Chondrocyte (in vitro differentiated cells): Measurements from ENCODE around the gene PDLIM1. TPM values are rescaled to one million over a fixed set of nuclear protein-coding genes. Genes with fewer than 3 reads are reported as not detected.
"Not testable (repeated sequence)": the region's sequence is repeated elsewhere in the genome, so short reads cannot be mapped to it uniquely, and the experiment has no call there.

Experiments
- DNase-seq: peaks from one replicate; pipeline ENCODE4 v3.0.0; 2021; ENCODE audit warnings: mixed read lengths, low spot score
- H3K27ac Mint-ChIP-seq: one replicate; pipeline ENCODE4 v1.8.0; 2021; ENCODE audit warnings: mild to moderate bottlenecking, moderate library complexity, mixed read lengths; ENCODE audit not compliant: unreplicated experiment
- H3K27me3 Mint-ChIP-seq: 2 replicates; pipeline ENCODE4 v1.8.0; 2021; ENCODE audit warnings: low read depth, mixed read lengths
- H3K36me3 Mint-ChIP-seq: 2 replicates; pipeline ENCODE4 v1.8.0; 2021; ENCODE audit warnings: low read depth, mixed read lengths
- H3K4me1 Mint-ChIP-seq: 2 replicates; pipeline ENCODE4 v1.8.0; 2021; ENCODE audit warnings: low read depth, mild to moderate bottlenecking, mixed read lengths
- H3K4me3 Mint-ChIP-seq: one replicate; pipeline ENCODE4 v1.8.0; 2021; ENCODE audit warnings: mild to moderate bottlenecking, moderate library complexity, mixed read lengths; ENCODE audit not compliant: unreplicated experiment
- H3K9me3 Mint-ChIP-seq: 2 replicates; pipeline ENCODE4 v1.8.0; 2021; ENCODE audit warnings: low read depth, mixed read lengths
- total RNA-seq: library from RNA; stranded (reverse); gene quantifications from 3 replicates; pipeline ENCODE4 v1.2.1, GENCODE V29; 2021
- TF ChIP-seq, protein P1 (sequence below): fragments of 200-600 bp; sonication (generic); IDR thresholded peaks from 2 replicates; pipeline ENCODE4 v1.5.0; 2021; ENCODE audit warnings: antibody characterized with exemption, mild to moderate bottlenecking, moderate library complexity

PDLIM1 gene
- total RNA-seq, 1 donor from 2014 or later, result 110 TPM

DNA sequence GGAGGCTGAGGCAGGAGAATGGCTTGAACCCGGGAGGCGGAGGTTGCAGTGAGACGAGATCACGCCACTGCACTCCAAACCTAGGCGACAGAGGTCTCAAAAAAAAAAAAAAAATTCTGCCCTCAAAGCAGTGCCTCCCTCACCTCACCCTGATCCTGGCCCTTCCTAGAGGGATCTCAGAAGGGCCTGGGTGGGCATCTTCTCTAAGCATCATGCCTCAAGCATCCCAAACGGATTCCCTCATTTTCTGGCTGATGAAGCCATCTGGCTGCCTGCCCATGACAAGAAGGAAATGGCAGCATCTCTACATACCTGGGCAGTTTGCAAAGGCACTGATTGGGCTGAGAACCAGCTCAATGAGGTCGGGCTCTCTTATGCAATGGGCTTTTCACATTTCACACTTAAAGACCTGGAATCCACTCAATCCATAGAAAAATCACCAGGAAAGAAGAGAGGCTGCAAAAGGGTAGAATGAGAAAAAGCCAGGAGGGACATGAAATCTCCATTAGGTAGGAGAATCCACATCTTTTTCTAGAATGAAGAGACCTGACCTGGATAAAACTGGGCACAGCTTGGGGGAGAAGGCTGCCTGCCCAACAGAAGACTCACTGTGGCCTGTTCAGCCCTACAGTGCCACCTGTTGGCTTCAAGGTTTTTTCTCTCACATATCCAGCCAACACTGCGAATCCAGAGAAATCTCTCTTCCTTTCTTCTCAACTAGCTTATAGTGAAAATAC lies 48.1 kb downstream of the PDLIM1 start:
- TF ChIP-seq, protein P1, sequence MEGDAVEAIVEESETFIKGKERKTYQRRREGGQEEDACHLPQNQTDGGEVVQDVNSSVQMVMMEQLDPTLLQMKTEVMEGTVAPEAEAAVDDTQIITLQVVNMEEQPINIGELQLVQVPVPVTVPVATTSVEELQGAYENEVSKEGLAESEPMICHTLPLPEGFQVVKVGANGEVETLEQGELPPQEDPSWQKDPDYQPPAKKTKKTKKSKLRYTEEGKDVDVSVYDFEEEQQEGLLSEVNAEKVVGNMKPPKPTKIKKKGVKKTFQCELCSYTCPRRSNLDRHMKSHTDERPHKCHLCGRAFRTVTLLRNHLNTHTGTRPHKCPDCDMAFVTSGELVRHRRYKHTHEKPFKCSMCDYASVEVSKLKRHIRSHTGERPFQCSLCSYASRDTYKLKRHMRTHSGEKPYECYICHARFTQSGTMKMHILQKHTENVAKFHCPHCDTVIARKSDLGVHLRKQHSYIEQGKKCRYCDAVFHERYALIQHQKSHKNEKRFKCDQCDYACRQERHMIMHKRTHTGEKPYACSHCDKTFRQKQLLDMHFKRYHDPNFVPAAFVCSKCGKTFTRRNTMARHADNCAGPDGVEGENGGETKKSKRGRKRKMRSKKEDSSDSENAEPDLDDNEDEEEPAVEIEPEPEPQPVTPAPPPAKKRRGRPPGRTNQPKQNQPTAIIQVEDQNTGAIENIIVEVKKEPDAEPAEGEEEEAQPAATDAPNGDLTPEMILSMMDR, result peak; percentile 93

DNA sequence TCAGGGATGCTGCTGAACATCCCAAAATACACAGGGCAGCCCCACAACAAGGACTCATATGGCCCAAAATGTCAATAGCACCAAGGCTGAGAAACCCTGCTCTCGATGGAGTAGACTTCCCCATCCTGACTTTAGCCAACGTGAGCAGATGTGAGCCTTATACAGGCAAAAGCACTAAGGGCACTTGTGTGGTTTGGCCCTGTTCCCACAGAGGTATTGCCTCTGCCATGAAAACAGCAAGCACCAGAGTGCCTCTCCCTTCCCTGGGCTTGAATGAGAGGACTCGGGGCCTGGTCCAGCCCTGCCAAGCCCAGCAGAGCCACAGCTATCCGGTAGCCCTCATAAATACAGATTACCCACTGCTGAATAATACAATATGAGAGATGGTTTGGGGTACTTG lies 49.3 kb downstream of the PDLIM1 start:
- Mint-ChIP-seq H3K9me3 (no peaks in the 10 kb centered on the region), H3K36me3 (peaks cover 24% of the 10 kb centered on the region), H3K27me3 (no peaks in the 10 kb centered on the region), H3K4me3 (no peak overlapping the region), H3K4me1 (peaks cover 2% of the 10 kb centered on the region), H3K27ac (no peak overlapping the region)
- no peak for DNase-seq
- TF ChIP-seq, protein P1, result no peak

More for the DNA sequence above, 48.1 kb downstream of the PDLIM1 start:
- DNase-seq, result no peak
- Mint-ChIP-seq H3K9me3 (no peaks in the 10 kb centered on the region), H3K27me3 (no peaks in the 10 kb centered on the region), H3K4me3 (no peak overlapping the region), H3K36me3 (peaks cover 22% of the 10 kb centered on the region), H3K27ac (no peak overlapping the region), H3K4me1 (peaks cover 12% of the 10 kb centered on the region)

DNA sequence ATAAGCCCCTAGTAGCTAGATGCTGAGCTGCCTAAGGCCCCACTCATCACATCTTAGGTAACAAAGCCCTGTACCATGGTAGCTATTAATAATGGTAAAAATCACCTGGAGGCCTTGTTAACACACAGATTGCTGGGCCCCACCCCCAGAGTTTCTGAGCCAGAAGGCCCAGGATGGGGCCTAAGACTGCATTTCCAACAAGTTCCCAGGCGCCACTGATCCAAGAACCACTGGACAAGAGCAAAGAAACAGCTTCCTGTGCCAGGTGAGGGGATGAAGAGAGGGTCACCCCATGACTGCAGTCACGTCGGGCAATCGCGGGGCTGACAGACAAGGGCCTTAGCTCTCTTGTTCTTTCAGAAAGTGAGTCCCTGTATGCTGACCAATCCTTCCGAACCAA lies 50.0 kb downstream of the PDLIM1 start:
- Mint-ChIP-seq H3K9me3 (no peaks in the 10 kb centered on the region), H3K27me3 (no peaks in the 10 kb centered on the region), H3K36me3 (peaks cover 21% of the 10 kb centered on the region), H3K27ac (no peak overlapping the region), H3K4me3 (no peak overlapping the region), H3K4me1 (peaks cover 9% of the 10 kb centered on the region)
- TF ChIP-seq, protein P1, result no peak
- no peak for DNase-seq

DNA sequence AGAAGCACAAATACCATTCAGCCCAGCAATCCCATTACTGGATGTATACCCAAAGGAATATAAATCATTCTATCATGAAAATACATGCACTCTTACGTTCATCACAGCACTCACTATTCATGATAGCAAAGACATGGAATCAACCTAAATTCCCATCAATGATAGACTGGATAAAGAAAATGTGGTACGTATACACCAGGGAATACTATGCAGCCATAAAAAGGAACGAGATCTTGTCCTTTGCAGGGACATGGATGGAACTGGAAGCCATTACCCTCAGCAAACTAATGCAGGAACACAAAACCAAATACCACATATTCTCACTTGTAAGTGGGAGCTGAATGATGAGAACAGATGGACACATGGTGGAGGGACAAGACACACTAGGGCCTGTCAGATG lies 50.7 kb downstream of the PDLIM1 start:
- H3K9me3 Mint-ChIP-seq, H3K27me3 Mint-ChIP-seq, H3K4me3 Mint-ChIP-seq, DNase-seq, H3K27ac Mint-ChIP-seq: not testable (repeated sequence)
- Mint-ChIP-seq H3K4me1 (peaks cover 17% of the 10 kb centered on the region), H3K36me3 (peaks cover 20% of the 10 kb centered on the region)

DNA sequence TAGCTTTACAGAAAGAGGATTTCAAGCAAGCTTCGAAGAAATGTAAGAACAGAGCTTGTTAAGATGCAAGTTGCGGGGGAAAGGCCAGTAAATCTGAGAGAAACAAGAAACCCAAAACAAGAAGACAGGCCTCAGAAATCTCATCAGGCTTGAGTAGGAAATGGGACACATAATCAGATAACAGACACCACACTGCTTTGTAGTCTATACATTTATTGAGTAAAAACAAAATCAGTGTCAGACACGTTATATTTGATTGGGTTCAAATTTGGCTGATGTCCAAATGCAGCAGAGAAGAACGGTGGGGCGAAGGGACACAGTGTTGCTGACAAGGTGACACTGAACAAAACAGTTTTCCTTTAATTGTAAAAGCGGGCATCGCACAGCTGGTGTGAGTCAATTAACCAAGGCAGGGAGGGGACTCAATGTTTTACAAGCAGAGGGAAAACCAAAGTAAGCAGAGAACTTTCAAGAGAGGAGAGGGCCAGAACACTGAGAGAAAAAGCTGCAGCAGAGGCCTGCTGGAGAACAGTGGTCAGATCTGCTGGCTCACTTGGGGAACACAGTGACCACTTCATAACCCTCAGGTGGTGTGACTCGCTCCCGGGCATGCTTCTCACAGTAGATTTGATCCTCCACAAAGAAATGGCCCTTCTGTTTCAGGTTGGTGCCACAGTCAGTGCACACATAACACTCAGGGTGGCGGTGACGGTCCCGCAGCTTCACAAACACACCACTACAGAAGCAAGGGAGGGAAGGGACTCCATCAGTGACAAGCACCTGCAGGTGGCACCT lies 53.2 kb downstream of the PDLIM1 start:
- no peaks in the 10 kb centered on the region for H3K9me3 Mint-ChIP-seq
- H3K4me1 Mint-ChIP-seq, result peaks cover 20% of the 10 kb centered on the region
- peak overlapping the region; percentile 63 for H3K27ac Mint-ChIP-seq
- TF ChIP-seq, protein P1, result no peak
- H3K36me3 Mint-ChIP-seq, result peaks cover 27% of the 10 kb centered on the region
- H3K27me3 Mint-ChIP-seq, result no peaks in the 10 kb centered on the region
- no peak for DNase-seq
- H3K4me3 Mint-ChIP-seq, result no peak overlapping the region
